Panc1 (cell line): Measurements from ENCODE around the gene DOK6. TPM values are rescaled to one million over a fixed set of nuclear protein-coding genes. Genes with fewer than 3 reads are reported as not detected.
"Not testable (repeated sequence)": the region's sequence is repeated elsewhere in the genome, so short reads cannot be mapped to it uniquely, and the experiment has no call there.

Experiments
- ATAC-seq: fragments of 200-7000 bp; cut with Tn5 transposase; 2 replicates; pipeline ENCODE4 v1.9.1; 2020; ENCODE audit warnings: mild to moderate bottlenecking, moderate library complexity
- BruUV-seq: library from RNA; stranded (reverse); fragments of 400-500 nt; replicated peaks from 2 replicates; lab custom pipeline; 2021; lab: Mats Ljungman, UMichigan
- CTCF ChIA-PET: fragments of 300-600 bp; sonication (Branson Sonifier 250); formaldehyde crosslinking; loops from one replicate; lab custom pipeline; 2022; ENCODE audit warnings: antibody characterized with exemption; lab: Charles Lee
- POLR2A ChIA-PET: fragments of 300-600 bp; sonication (Branson Sonifier 250); formaldehyde crosslinking; loops from one replicate; lab custom pipeline; 2022; ENCODE audit warnings: antibody characterized with exemption; lab: Charles Lee
- DNase-seq: peaks from one replicate; pipeline ENCODE4 v3.0.0-alpha.2; 2010; ENCODE audit warnings: low read depth, low spot score
- H3K27ac ChIP-seq: 2 replicates; pipeline ENCODE4 v1.5.1; 2011; ENCODE audit warnings: mild to moderate bottlenecking, low read length, inconsistent platforms
- H3K27me3 ChIP-seq: fragments of 200-500 bp; sonication (Bioruptor generic); 2 replicates; pipeline ENCODE4 v1.6.0; 2014; ENCODE audit warnings: low read length, inconsistent platforms; ENCODE audit not compliant: control insufficient read depth, insufficient read depth
- H3K36me3 ChIP-seq: fragments of 200-500 bp; sonication (Bioruptor generic); 2 replicates; pipeline ENCODE4 v1.5.1; 2014; ENCODE audit warnings: inconsistent platforms, mild to moderate bottlenecking, low read length, moderate library complexity; ENCODE audit not compliant: control insufficient read depth, insufficient read depth
- H3K4me1 ChIP-seq: 2 replicates; pipeline ENCODE4 v1.5.1; 2011; ENCODE audit warnings: inconsistent platforms, mild to moderate bottlenecking, low read length, moderate library complexity; ENCODE audit not compliant: control insufficient read depth, insufficient read depth
- H3K4me3 ChIP-seq, 2 experiments: 2 replicates each; pipeline ENCODE4 v1.5.1; 2011 to 2012; ENCODE audit warnings: low read depth in 2 of 2, low read length in 2 of 2, mild to moderate bottlenecking in 2 of 2, inconsistent platforms in 1 of 2, moderate library complexity in 1 of 2
- H3K9me3 ChIP-seq: fragments of 200-500 bp; sonication (Bioruptor generic); 2 replicates; pipeline ENCODE4 v1.5.1; 2014; ENCODE audit warnings: low read depth, mild to moderate bottlenecking, inconsistent platforms, low read length, moderate library complexity; ENCODE audit not compliant: control insufficient read depth, insufficient read depth
- CTCF ChIP-seq: fragments of 450-650 bp; IDR thresholded peaks from 2 replicates; pipeline ENCODE4 v1.5.1; 2017; ENCODE audit warnings: mild to moderate bottlenecking
- POLR2AphosphoS5 ChIP-seq: IDR thresholded peaks from 2 replicates; pipeline ENCODE4 v1.6.1; 2012; ENCODE audit warnings: mild to moderate bottlenecking, low read depth, low read length, moderate library complexity
- REST ChIP-seq, 2 experiments: IDR thresholded peaks; 2 replicates each; pipeline ENCODE4 v1.6.1; 2011 to 2012; ENCODE audit warnings: low read depth in 2 of 2, control low read depth in 1 of 2, low read length in 1 of 2, mild to moderate bottlenecking in 1 of 2, moderate library complexity in 1 of 2; ENCODE audit not compliant: insufficient read depth in 1 of 2
- SIN3A ChIP-seq: IDR thresholded peaks from 2 replicates; pipeline ENCODE4 v1.6.1; 2012; ENCODE audit warnings: low read depth, mild to moderate bottlenecking, low read length, moderate library complexity, borderline replicate concordance; ENCODE audit not compliant: insufficient read depth
- TCF7L2 ChIP-seq: IDR thresholded peaks from 2 replicates; pipeline ENCODE4 v1.6.1; 2011; ENCODE audit warnings: mild to moderate bottlenecking, low read depth, low read length, inconsistent platforms
- in situ Hi-C: cut with HindIII; loops from 2 replicates; pipeline ENCODE4 v1.10.0; 2016; ENCODE audit warnings: low sequenced_read_pairs, low pct_unique_long_range_greater_than_20kb
- intact Hi-C: fragments of 100-400 bp; cut with micrococcal nuclease; formaldehyde crosslinking; loops from one replicate; pipeline ENCODE4 v1.10.0; 2022; ENCODE audit not compliant: unreplicated experiment
- total RNA-seq: library from RNA; stranded (reverse); gene quantifications from one replicate; pipeline ENCODE4 v1.2.1, GENCODE V29; 2021; ENCODE audit not compliant: unreplicated experiment

Gene DOK6
- total RNA-seq, 1 experiment from 2014 or later: not detected

GRCh38 chr18:69820538-69820937 lies 419.9 kb downstream of the DOK6 start:
- Histone ChIP-seq H3K4me1 (no peaks in the 10 kb centered on the region), H3K27ac (no peak overlapping the region), H3K4me3 (no peak overlapping the region), H3K27me3 (no peaks in the 10 kb centered on the region), H3K9me3 (no peaks in the 10 kb centered on the region), H3K36me3 (no peaks in the 10 kb centered on the region)
- ATAC-seq (no peak), DNase-seq (no peak)
- ChIA-PET CTCF (no interaction called here), POLR2A (no interaction called here)
- BruUV-seq: no TSS peak
- intact Hi-C loops: no loop called here
- in situ Hi-C loops: no loop called here
- TF ChIP-seq REST (IDR thresholded peaks at IDR 0.05; ENCODE audit: insufficient read depth in 1 of 2, low read depth in 2 of 2, low read length in 1 of 2) (no peak), CTCF (no peak), TCF7L2 (no peak), POLR2AphosphoS5 (no peak), SIN3A (no peak)

- no peaks in the 10 kb centered on the region for H3K27me3 ChIP-seq
- TF ChIP-seq POLR2AphosphoS5: no peak
- no peaks in the 10 kb centered on the region for H3K36me3 ChIP-seq
- DNase-seq (no peak), ATAC-seq (no peak)
- no peak overlapping the region for H3K4me3 ChIP-seq
- intact Hi-C loops: no loop called here
- H3K4me1 ChIP-seq: no peaks in the 10 kb centered on the region
- no TSS peak for BruUV-seq
- POLR2A ChIA-PET: no interaction called here
- CTCF ChIA-PET: no interaction called here
- in situ Hi-C loops: no loop called here
- H3K27ac ChIP-seq: no peak overlapping the region
- H3K9me3 ChIP-seq: no peaks in the 10 kb centered on the region
These were observed 429.5 kb downstream of the DOK6 start for GRCh38 chr18:69830189-69830588.

- H3K27me3 ChIP-seq, CTCF ChIA-PET, H3K9me3 ChIP-seq, H3K27ac ChIP-seq, ATAC-seq, intact Hi-C loops, in situ Hi-C loops, POLR2A ChIA-PET, H3K36me3 ChIP-seq, H3K4me1 ChIP-seq, DNase-seq, BruUV-seq, H3K4me3 ChIP-seq: not testable (repeated sequence)
These were observed 434.3 kb downstream of the DOK6 start for GRCh38 chr18:69834980-69835379.
